Stimulated activated CD8-positive, alpha-beta memory T cell treated with anti-CD3 and anti-CD28 coated beads, Interleukin-15, amount 100 ng/mL, for 48 hours (primary cell): Measurements from ENCODE around the gene CETP.
"Not testable (repeated sequence)": the region's sequence is repeated elsewhere in the genome, so short reads cannot be mapped to it uniquely, and the experiment has no call there.

Experiments used
- DNase-seq, 2 donors: peaks; one replicate each; pipeline ENCODE4 v3.0.0-alpha.2; 2020; ENCODE audit warnings: low read depth in 2 of 2

The CETP gene

GRCh38 chr16:56980792-56981724 is 19.3 kb downstream of the CETP start:
- no peak for DNase-seq

- DNase-seq, result no peak
Observed at GRCh38 chr16:56981729-56982271, 20.1 kb downstream of the CETP start.

GRCh38 chr16:56982695-56983094 is 20.9 kb downstream of the CETP start:
- no peak for DNase-seq

- DNase-seq, result no peak
Observed at GRCh38 chr16:56983211-56983751, 21.5 kb downstream of the CETP start.

GRCh38 chr16:56984639-56985038 is 22.9 kb downstream of the CETP start:
- no peak for DNase-seq

- no peak for DNase-seq
Observed at GRCh38 chr16:56985288-56985961, 23.7 kb downstream of the CETP start.

- no peak for DNase-seq
Observed at GRCh38 chr16:56985962-56986360, 24.2 kb downstream of the CETP start.

GRCh38 chr16:56986361-56986760 is 24.6 kb downstream of the CETP start:
- no peak for DNase-seq

- DNase-seq, result not testable (repeated sequence)
Observed at GRCh38 chr16:56986908-56987307, 25.2 kb downstream of the CETP start.

- no peak for DNase-seq
Observed at GRCh38 chr16:56987692-56988091, 25.9 kb downstream of the CETP start.

- no peak for DNase-seq
Observed at GRCh38 chr16:56988161-56988947, 26.6 kb downstream of the CETP start.

- DNase-seq, result peak; percentile 87 to 90
Observed at GRCh38 chr16:56988948-56989945, 27.5 kb downstream of the CETP start, which contains the start of gene NLRC5. TSS of gene NLRC5 (plus strand) at chr16:56989557. CDS start at chr16:57020713, 31,156 bp downstream.

- DNase-seq, result no peak
Observed at GRCh38 chr16:56989988-56990387, 28.2 kb downstream of the CETP start.

- DNase-seq, result no peak
Observed at GRCh38 chr16:56990407-56991286, 28.9 kb downstream of the CETP start.

GRCh38 chr16:56992431-56992830 is 30.7 kb downstream of the CETP start:
- DNase-seq, result not testable (repeated sequence)

- DNase-seq, result no peak
Observed at GRCh38 chr16:56993204-56993603, 31.5 kb downstream of the CETP start.

GRCh38 chr16:56994311-56994710 is 32.6 kb downstream of the CETP start:
- DNase-seq, result no peak

GRCh38 chr16:56995136-56995805 is 33.5 kb downstream of the CETP start:
- no peak for DNase-seq

GRCh38 chr16:56997264-56997663 is 35.5 kb downstream of the CETP start:
- DNase-seq, result no peak
